ENCODE measurements around the gene UNC119. TPM values are rescaled to one million over a fixed set of nuclear protein-coding genes. Genes with fewer than 3 reads are reported as not detected.

The UNC119 gene
- total RNA-seq, 1 experiment from 2014 or later, result 44.6 TPM

- H3K27me3 ChIP-seq (replicated peaks; ENCODE audit: insufficient read depth, low read depth, low read length, poor library complexity), result no peaks in the 10 kb centered on the region
- intact Hi-C loops (cut with micrococcal nuclease; ENCODE audit: unreplicated experiment), result no loop called here
- TF ChIP-seq EZH2 (IDR thresholded peaks at IDR 0.05; ENCODE audit: borderline replicate concordance, low read depth, low read length, poor library complexity, severe bottlenecking) (no peak), CTCF (conservative IDR thresholded peaks at IDR 0.05; ENCODE audit: low read depth, low read length) (no peak)
- H3K9me3 ChIP-seq (ENCODE audit: low read depth, low read length, poor library complexity, severe bottlenecking), result no peaks in the 10 kb centered on the region
- no TSS peak for BruUV-seq (replicated peaks)
- ChIA-PET POLR2A (ENCODE audit: low non-redundant PET) (no interaction called here), CTCF (no interaction called here)
- DNase-seq (ENCODE audit: low spot score), result peak; percentile 63
- H3K36me3 ChIP-seq (ENCODE audit: insufficient read depth, low read length, poor library complexity, severe bottlenecking), result peaks cover 12% of the 10 kb centered on the region
- H3K4me3 ChIP-seq (ENCODE audit: low read depth, low read length, poor library complexity, severe bottlenecking), result no peak overlapping the region
- peaks cover 15% of the 10 kb centered on the region for H3K4me1 ChIP-seq (ENCODE audit: insufficient read depth, low read length, poor library complexity, severe bottlenecking)
- no peak overlapping the region for H3K27ac ChIP-seq (ENCODE audit: low read depth, low read length, poor library complexity, severe bottlenecking)
Observed at GRCh38 chr17:28545787-28546415, 6.5 kb downstream of the UNC119 start.

- Histone ChIP-seq H3K9me3 (ENCODE audit: low read depth, low read length, poor library complexity, severe bottlenecking) (no peaks in the 10 kb centered on the region), H3K4me1 (ENCODE audit: insufficient read depth, low read length, poor library complexity, severe bottlenecking) (peaks cover 10% of the 10 kb centered on the region), H3K27ac (ENCODE audit: low read depth, low read length, poor library complexity, severe bottlenecking) (no peak overlapping the region), H3K36me3 (ENCODE audit: insufficient read depth, low read length, poor library complexity, severe bottlenecking) (peaks cover 12% of the 10 kb centered on the region), H3K4me3 (ENCODE audit: low read depth, low read length, poor library complexity, severe bottlenecking) (no peak overlapping the region), H3K27me3 (replicated peaks; ENCODE audit: insufficient read depth, low read depth, low read length, poor library complexity) (no peaks in the 10 kb centered on the region)
- CTCF ChIA-PET, result interaction anchor here (0.6 kb wide), 1 partner anchor 114 kb away, joined by 8 read pairs; no protein-coding TSS in a partner anchor
- TF ChIP-seq EZH2 (IDR thresholded peaks at IDR 0.05; ENCODE audit: borderline replicate concordance, low read depth, low read length, poor library complexity, severe bottlenecking) (no peak), CTCF (conservative IDR thresholded peaks at IDR 0.05; ENCODE audit: low read depth, low read length) (no peak)
- BruUV-seq (replicated peaks), result no TSS peak
- DNase-seq (ENCODE audit: low spot score), result no peak
- POLR2A ChIA-PET (ENCODE audit: low non-redundant PET), result no interaction called here
- intact Hi-C loops (cut with micrococcal nuclease; ENCODE audit: unreplicated experiment), result no loop called here
Observed at GRCh38 chr17:28545141-28545503, 7.3 kb downstream of the UNC119 start.

- intact Hi-C loops (cut with micrococcal nuclease; ENCODE audit: unreplicated experiment), result no loop called here
- TF ChIP-seq EZH2 (IDR thresholded peaks at IDR 0.05; ENCODE audit: borderline replicate concordance, low read depth, low read length, poor library complexity, severe bottlenecking), result no peak
- no peak overlapping the region for H3K27ac ChIP-seq (ENCODE audit: low read depth, low read length, poor library complexity, severe bottlenecking)
- peaks cover 12% of the 10 kb centered on the region for H3K36me3 ChIP-seq (ENCODE audit: insufficient read depth, low read length, poor library complexity, severe bottlenecking)
- no peak for DNase-seq (ENCODE audit: low spot score)
- no peaks in the 10 kb centered on the region for H3K27me3 ChIP-seq (replicated peaks; ENCODE audit: insufficient read depth, low read depth, low read length, poor library complexity)
- ChIA-PET CTCF (interaction anchor here (0.6 kb wide), 1 partner anchor 114 kb away, joined by 8 read pairs; no protein-coding TSS in a partner anchor), POLR2A (ENCODE audit: low non-redundant PET) (no interaction called here)
- no peak overlapping the region for H3K4me3 ChIP-seq (ENCODE audit: low read depth, low read length, poor library complexity, severe bottlenecking)
- H3K4me1 ChIP-seq (ENCODE audit: insufficient read depth, low read length, poor library complexity, severe bottlenecking), result peaks cover 5% of the 10 kb centered on the region
- no TSS peak for BruUV-seq (replicated peaks)
- H3K9me3 ChIP-seq (ENCODE audit: low read depth, low read length, poor library complexity, severe bottlenecking), result no peaks in the 10 kb centered on the region
Observed at GRCh38 chr17:28544402-28545140, 7.9 kb downstream of the UNC119 start.
